Coronary artery (tissue), 2 donors: ENCODE measurements around the gene STEAP3.

Source experiments
- DNase-seq: peaks from one replicate; pipeline ENCODE4 v3.0.0-alpha.2; 2017; ENCODE audit warnings: low spot score
- H3K27ac ChIP-seq, 2 donors: fragments of 200-600 bp; sonication (generic); one replicate each; pipeline ENCODE4 v1.5.1; 2016 to 2019
- H3K4me3 ChIP-seq: fragments of 200-600 bp; sonication (generic); 2 replicates; pipeline ENCODE4 v1.5.1; 2016; ENCODE audit warnings: mild to moderate bottlenecking, moderate library complexity
- TF ChIP-seq, protein P1 (sequence below): fragments of 200-600 bp; sonication (generic); IDR thresholded peaks from one replicate; pipeline ENCODE4 v1.5.1; 2019; ENCODE audit warnings: antibody characterized with exemption

STEAP3 gene

DNA sequence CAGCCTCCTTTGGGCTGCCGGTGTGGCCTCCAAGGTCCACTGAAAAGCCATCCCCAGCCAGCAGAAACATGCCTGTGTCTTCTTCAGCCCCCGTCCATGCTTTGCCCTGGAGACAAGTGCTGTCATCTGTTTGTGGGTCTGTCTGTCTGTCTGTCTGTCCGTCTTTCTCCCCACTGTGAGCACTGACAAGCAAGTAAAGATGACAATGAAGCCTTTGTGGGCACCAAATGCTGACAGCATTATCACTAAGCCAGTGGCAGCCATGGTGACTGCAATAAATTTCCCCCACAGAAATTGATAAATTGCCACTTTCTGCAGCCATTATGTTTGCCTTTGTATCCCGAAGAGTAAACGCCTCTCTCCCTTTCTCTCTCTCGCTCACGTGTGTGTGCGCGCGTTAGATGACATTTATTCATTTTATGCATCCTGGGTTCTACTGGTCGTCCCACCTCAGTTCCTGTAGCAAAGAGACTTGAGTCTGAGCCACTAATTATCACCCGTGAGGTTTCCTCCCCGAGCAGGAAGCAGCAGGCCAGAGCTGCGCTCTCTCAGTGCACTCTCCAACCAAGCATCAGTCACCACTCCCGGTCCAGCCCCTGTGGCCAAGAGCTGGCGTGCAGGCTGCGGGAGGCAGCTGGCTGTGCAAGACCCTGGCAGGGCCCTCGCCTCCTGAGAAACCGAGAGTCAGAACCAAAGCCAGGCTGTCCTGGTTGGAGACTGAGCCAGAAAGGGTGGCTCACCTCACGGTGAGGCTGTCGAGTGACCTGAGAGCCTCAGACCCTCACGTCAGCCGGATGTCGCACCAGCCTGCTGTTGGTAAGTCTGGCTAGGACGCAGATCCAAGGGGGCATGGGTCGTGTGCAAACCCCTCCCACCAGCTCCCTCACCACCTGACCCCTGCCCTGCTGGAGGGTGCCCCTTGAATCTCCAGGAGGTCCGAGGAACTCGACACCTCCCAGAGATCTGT lies 6.9 kb downstream of the STEAP3 start:
- no peak overlapping the region for H3K4me3 ChIP-seq
- DNase-seq, result no peak
- TF ChIP-seq, protein P1, sequence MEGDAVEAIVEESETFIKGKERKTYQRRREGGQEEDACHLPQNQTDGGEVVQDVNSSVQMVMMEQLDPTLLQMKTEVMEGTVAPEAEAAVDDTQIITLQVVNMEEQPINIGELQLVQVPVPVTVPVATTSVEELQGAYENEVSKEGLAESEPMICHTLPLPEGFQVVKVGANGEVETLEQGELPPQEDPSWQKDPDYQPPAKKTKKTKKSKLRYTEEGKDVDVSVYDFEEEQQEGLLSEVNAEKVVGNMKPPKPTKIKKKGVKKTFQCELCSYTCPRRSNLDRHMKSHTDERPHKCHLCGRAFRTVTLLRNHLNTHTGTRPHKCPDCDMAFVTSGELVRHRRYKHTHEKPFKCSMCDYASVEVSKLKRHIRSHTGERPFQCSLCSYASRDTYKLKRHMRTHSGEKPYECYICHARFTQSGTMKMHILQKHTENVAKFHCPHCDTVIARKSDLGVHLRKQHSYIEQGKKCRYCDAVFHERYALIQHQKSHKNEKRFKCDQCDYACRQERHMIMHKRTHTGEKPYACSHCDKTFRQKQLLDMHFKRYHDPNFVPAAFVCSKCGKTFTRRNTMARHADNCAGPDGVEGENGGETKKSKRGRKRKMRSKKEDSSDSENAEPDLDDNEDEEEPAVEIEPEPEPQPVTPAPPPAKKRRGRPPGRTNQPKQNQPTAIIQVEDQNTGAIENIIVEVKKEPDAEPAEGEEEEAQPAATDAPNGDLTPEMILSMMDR, result no peak
- no peak overlapping the region for H3K27ac ChIP-seq

DNA sequence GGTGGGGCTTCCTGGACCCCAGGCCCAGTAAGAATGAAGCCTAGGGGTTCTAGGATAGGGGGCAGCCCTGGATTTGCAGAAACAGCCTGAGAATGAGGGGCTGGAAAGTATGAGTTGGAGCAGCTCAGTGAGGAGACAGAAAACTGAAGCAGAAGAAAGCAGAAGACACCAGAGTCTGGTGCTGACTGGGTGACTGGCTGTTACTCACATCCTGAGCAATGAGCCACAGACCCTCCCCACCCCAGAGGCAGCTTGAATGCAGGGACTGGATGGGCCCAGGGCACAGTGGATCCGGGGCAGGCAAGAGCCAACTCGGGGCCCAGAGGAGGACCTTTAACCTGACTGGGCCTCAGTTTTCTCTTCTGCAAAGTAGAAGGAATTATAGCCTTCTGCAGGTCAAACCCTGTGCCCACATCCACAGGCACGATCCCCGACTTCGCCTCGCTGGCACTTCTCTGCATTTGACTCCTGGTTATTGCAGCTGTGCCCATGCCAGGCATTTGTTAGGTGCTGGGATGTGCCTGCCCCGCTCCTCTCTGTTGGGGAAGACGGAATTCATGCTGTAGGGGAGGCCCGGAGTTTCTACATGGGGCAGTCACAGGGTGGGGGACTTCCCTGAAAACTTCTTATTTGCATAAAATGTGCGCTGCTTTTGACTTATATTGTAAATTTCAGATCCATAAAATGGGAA lies 8.5 kb downstream of the STEAP3 start:
- Histone ChIP-seq H3K4me3 (no peak overlapping the region), H3K27ac (no peak overlapping the region)
- no peak for DNase-seq
- TF ChIP-seq, protein P1, result no peak

DNA sequence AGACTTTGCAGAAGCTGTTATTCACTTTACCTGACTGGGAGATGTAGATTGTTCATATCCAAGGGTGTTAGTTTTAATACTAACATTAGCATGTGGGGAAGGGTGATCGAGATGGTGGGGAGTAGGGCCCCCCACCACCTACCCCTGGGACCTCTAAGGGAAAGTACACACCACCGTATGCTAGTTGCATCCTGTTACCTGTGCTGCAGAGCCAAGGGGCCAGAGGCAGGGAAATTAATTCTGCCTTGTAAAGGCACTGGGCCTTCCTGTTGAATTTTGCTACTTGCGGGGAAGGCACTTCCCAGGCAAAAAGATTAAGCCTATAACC lies 9.0 kb downstream of the STEAP3 start:
- Histone ChIP-seq H3K27ac (no peak overlapping the region), H3K4me3 (no peak overlapping the region)
- TF ChIP-seq, protein P1, result no peak
- no peak for DNase-seq

DNA sequence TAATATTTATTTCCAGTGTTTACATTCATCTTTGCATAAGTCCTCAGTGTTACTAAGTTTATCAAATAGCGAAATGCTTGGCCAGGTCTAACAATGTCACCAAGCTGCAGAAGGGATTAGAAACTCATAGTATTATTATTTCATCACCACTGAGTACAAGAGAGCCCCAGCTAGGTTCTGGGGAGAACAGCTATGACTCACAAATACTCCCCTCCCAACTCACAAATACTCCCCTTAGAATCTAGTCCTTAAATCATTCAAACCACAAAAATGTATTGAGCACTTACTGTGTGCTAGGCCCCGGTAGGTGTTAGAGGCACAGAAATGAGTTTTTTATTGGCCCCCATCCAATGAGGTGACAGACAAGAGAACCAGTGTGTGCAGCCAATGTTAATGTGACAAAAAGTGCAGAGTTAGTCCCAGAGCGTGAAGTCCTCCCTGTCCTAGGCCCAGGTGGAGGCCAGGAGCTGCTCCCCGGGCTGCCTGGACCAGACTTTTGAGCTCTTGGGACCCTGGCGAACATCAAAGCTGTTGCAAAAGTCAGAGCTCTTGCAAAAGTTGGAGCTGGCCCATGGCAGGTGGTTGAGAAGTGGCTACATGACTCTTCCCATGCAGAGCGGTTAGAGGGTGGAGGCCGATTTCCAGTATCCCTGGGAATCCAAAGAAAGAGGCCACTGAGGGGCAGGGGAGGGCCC lies 9.8 kb downstream of the STEAP3 start:
- DNase-seq, result no peak
- TF ChIP-seq, protein P1, result no peak
- Histone ChIP-seq H3K4me3 (no peak overlapping the region), H3K27ac (no peak overlapping the region)

DNA sequence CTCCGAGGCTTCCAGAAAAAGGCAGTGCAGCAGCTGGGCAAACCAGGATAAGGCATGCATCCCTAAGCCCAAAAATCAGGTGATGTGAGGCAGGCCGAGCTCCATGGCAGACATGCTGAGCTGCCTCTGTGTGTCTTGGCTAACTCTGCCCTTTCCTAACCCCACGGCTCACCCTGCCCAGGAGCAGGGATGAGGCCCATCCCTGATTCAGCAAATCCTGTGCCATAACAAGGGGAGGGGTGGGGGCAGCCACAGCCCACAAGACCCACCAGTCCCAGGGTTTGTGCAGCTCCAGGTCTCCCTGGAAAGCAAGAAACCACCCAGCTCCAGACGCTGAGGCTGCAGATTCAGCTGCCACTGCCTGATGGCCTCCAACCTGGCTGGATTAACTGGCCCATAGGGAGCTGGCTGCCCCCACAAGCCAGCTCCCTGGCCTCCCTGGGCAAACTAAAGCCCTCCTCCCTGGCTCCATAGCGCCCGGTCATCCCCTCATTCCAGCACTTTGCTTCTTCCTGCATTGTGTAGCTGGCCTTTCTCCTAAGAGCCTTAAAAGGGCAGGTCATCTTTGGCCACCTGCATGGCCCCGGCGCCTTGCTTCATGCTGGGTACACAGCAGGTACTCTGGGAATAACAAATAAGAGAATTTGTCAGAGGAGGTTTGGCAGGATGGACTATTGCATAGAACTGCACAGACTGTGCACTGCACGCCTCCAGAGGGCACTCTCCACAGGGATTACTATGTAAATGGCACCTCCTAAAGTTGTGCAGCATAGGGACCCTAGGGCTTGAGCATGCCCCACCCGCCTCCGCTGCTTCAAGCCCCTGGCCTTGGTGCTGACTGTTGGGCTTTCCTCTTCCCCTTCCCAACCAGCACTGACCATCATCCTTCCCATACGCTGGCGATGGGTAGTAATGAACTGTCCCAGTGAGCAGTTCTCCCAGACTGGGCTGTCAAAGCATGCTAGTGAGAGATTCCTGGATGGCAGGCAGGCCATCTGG lies 10.7 kb downstream of the STEAP3 start:
- TF ChIP-seq, protein P1, result no peak
- Histone ChIP-seq H3K27ac (no peak overlapping the region), H3K4me3 (no peak overlapping the region)
- DNase-seq, result no peak

DNA sequence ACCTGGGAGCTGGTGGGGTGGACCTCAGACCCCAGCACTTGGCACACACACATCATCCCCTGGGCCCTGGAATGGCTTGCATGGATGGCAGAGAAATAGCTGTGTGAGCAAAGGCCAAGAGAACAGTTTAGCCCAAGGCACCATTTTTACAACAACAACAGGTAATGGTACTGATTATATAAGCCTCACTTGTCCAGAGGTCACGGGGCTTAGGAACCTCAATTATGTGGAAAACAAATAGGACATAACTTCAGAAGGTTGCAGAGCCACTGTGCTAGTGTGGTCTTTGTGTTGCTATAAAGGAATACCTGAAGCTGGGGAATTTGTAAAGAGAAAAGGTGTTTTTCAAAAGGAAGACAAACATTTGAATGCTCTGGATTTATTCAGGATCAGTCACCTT lies 13.2 kb downstream of the STEAP3 start:
- Histone ChIP-seq H3K4me3 (no peak overlapping the region), H3K27ac (no peak overlapping the region)
- no peak for DNase-seq
- TF ChIP-seq, protein P1, result no peak
